ENCODE data around the gene PTPN23. TPM values are rescaled to one million over a fixed set of nuclear protein-coding genes. Genes with fewer than 3 reads are reported as not detected.
A peak's percentile ranks its signal among the peaks of the same experiment; 100 is the strongest.

Gene PTPN23
- total RNA-seq, 3 donors from 2014 or later, result 36.7 to 48.2 (median 43.6) TPM

- no peaks in the 10 kb centered on the region for H3K9me3 ChIP-seq
- intact Hi-C loops (cut with DNase I, micrococcal nuclease), result no loop called here
- H3K4me1 ChIP-seq (ENCODE audit: low read depth), result no peaks in the 10 kb centered on the region
- peaks cover 11% of the 10 kb centered on the region for H3K36me3 ChIP-seq (ENCODE audit: low read depth)
- no peak for TF ChIP-seq CTCF (IDR thresholded peaks at IDR 0.05)
- DNase-seq (no peak), ATAC-seq (no peak)
- H3K4me3 ChIP-seq, result no peak overlapping the region
Observed at GRCh38 chr3:47340866-47341265, 40.0 kb upstream of the PTPN23 start.

- no peak for TF ChIP-seq CTCF (IDR thresholded peaks at IDR 0.05)
- H3K4me3 ChIP-seq, result no peak overlapping the region
- no peaks in the 10 kb centered on the region for H3K9me3 ChIP-seq
- no peaks in the 10 kb centered on the region for H3K4me1 ChIP-seq (ENCODE audit: low read depth)
- DNase-seq (no peak), ATAC-seq (no peak)
- peaks cover 3% of the 10 kb centered on the region for H3K36me3 ChIP-seq (ENCODE audit: low read depth)
- intact Hi-C loops (cut with DNase I, micrococcal nuclease), result no loop called here
Observed at GRCh38 chr3:47342151-47342550, 38.7 kb upstream of the PTPN23 start.

GRCh38 chr3:47342812-47343211 lies 38.0 kb upstream of the PTPN23 start:
- Histone ChIP-seq H3K4me1 (ENCODE audit: low read depth) (no peaks in the 10 kb centered on the region), H3K36me3 (ENCODE audit: low read depth) (peaks cover 3% of the 10 kb centered on the region), H3K4me3 (no peak overlapping the region), H3K9me3 (no peaks in the 10 kb centered on the region)
- no peak for TF ChIP-seq CTCF (IDR thresholded peaks at IDR 0.05)
- no peak for ATAC-seq
- intact Hi-C loops (cut with DNase I, micrococcal nuclease), result no loop called here
- DNase-seq, result no peak

- Histone ChIP-seq H3K9me3 (no peaks in the 10 kb centered on the region), H3K4me3 (no peak overlapping the region), H3K4me1 (ENCODE audit: low read depth) (no peaks in the 10 kb centered on the region), H3K36me3 (ENCODE audit: low read depth) (peaks cover 3% of the 10 kb centered on the region)
- no peak for ATAC-seq
- TF ChIP-seq CTCF (IDR thresholded peaks at IDR 0.05), result no peak
- no peak for DNase-seq
- intact Hi-C loops (cut with DNase I, micrococcal nuclease), result no loop called here
Observed at GRCh38 chr3:47343471-47343971, 37.3 kb upstream of the PTPN23 start.

- H3K4me3 ChIP-seq, result no peak overlapping the region
- H3K36me3 ChIP-seq (ENCODE audit: low read depth), result peaks cover 3% of the 10 kb centered on the region
- no peak for ATAC-seq
- no peaks in the 10 kb centered on the region for H3K9me3 ChIP-seq
- intact Hi-C loops (cut with DNase I, micrococcal nuclease), result no loop called here
- TF ChIP-seq CTCF (IDR thresholded peaks at IDR 0.05), result no peak
- H3K4me1 ChIP-seq (ENCODE audit: low read depth), result no peaks in the 10 kb centered on the region
- no peak for DNase-seq
Observed at GRCh38 chr3:47344971-47345370, 35.9 kb upstream of the PTPN23 start.

- H3K4me1 ChIP-seq (ENCODE audit: low read depth), result no peaks in the 10 kb centered on the region
- H3K4me3 ChIP-seq, result no peak overlapping the region
- peaks cover 3% of the 10 kb centered on the region for H3K36me3 ChIP-seq (ENCODE audit: low read depth)
- ATAC-seq, result peak; percentile 53
- DNase-seq, result peak in 1 of 3 donors; percentile 14
- no peaks in the 10 kb centered on the region for H3K9me3 ChIP-seq
- no peak for TF ChIP-seq CTCF (IDR thresholded peaks at IDR 0.05)
- intact Hi-C loops (cut with DNase I, micrococcal nuclease), result no loop called here
Observed at GRCh38 chr3:47347217-47347801, 33.5 kb upstream of the PTPN23 start.

Data from mucosa of descending colon (tissue), 3 donors.